ENCODE data around the gene DNAH2. TPM values are rescaled to one million over a fixed set of nuclear protein-coding genes. Genes with fewer than 3 reads are reported as not detected.

The DNAH2 gene
- total and polyA plus RNA-seq, 4 experiments from 2014 or later, result not detected

DNA sequence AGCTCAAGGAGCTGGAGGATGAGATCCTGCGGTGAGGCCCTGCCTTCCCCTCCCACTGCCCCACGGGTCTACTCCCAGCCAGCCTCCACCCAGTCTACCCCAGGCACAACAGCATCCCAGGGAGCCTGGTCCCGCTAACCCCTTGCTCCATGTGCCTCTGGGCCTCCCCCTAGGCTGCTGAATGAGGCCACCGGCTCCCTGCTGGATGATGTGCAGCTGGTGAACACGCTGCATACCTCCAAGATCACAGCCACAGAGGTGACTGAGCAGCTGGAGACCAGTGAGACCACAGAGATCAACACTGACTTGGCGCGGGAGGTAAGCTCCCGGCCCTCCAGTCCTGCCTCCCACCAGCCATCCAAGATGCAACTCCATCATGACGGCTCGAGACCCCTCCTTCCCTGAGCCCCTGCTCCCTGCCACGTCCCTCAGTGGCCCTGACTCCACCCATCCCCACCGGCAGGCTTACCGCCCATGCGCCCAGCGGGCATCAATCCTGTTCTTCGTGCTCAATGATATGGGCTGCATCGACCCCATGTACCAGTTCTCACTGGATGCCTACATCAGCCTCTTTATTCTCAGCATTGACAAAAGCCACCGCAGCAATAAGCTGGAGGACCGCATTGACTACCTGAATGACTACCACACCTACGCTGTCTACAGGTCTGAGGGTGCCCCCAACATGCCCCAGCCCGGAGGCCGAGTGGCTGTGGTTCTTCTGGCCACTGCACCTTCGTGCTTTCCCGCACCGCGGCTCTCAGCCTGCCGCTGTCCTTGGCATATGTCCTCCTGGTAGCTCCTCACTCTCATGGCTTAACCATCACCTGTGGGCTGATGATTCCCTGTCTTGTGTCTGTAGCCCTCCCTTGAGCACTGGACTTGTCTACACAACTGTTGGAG lies 101.5 kb downstream of the DNAH2 start:
- Mint-ChIP-seq H3K27ac (no peak overlapping the region), H3K4me3 (no peak overlapping the region)
- CTCF ChIA-PET (ENCODE audit: partially characterized antibody), result interaction anchor here (1.1 to 2.3 kb wide), 5 partner anchors 9 to 222 kb away, joined by 3 to 12 read pairs (median 4); no protein-coding TSS in a partner anchor

GRCh38 chr17:7820231-7820630 lies 102.7 kb downstream of the DNAH2 start:
- intact Hi-C loops (cut with micrococcal nuclease), result no loop called here
- Mint-ChIP-seq H3K36me3 (no peaks in the 10 kb centered on the region), H3K27me3 (no peaks in the 10 kb centered on the region), H3K4me1 (peaks cover 0 to 1% (median 0%) of the 10 kb centered on the region in 4 donors), H3K4me3 (no peak overlapping the region), H3K27ac (peak overlapping the region in 1 of 7 donors; percentile 7), H3K9me3 (no peaks in the 10 kb centered on the region)
- no peak overlapping the region for H3K27ac ChIP-seq (ENCODE audit: low read depth, low read length)
- H3K4me1 ChIP-seq (ENCODE audit: insufficient read depth, low read length), result no peaks in the 10 kb centered on the region
- no peak overlapping the region for H3K4me3 ChIP-seq (ENCODE audit: low read length in 2 of 2)
- ChIA-PET POLR2A (ENCODE audit: partially characterized antibody) (interaction anchor here (1.2 kb wide), 1 partner anchor 37 kb away, joined by 4 read pairs; the partner anchor contains the start of genes CYB5D1 and NAA38), CTCF (ENCODE audit: partially characterized antibody) (interaction anchor here (1.1 to 2.3 kb wide), 4 partner anchors 13 to 170 kb away, joined by 3 to 12 read pairs (median 4); no protein-coding TSS in a partner anchor)
- DNase-seq, result no peak
- no peaks in the 10 kb centered on the region for H3K9me3 ChIP-seq (ENCODE audit: control insufficient read depth in 1 of 2, low read length in 2 of 2)
- no peaks in the 10 kb centered on the region for H3K27me3 ChIP-seq (ENCODE audit: insufficient read depth, low read length)
- no peaks in the 10 kb centered on the region for H3K36me3 ChIP-seq (ENCODE audit: insufficient read depth, low read length)

More for the DNA sequence above, 101.5 kb downstream of the DNAH2 start:
- intact Hi-C loops (cut with micrococcal nuclease), result no loop called here
- H3K4me1 ChIP-seq (ENCODE audit: insufficient read depth, low read length), result no peaks in the 10 kb centered on the region
- H3K36me3 ChIP-seq (ENCODE audit: insufficient read depth, low read length), result no peaks in the 10 kb centered on the region
- POLR2A ChIA-PET (ENCODE audit: partially characterized antibody), result no interaction called here
- no peaks in the 10 kb centered on the region for H3K4me1 Mint-ChIP-seq
- H3K27ac ChIP-seq (ENCODE audit: low read depth, low read length), result no peak overlapping the region
- no peaks in the 10 kb centered on the region for H3K9me3 Mint-ChIP-seq
- no peaks in the 10 kb centered on the region for H3K9me3 ChIP-seq (ENCODE audit: control insufficient read depth in 1 of 2, low read length in 2 of 2)
- no peak overlapping the region for H3K4me3 ChIP-seq (ENCODE audit: low read length in 2 of 2)
- no peaks in the 10 kb centered on the region for H3K36me3 Mint-ChIP-seq
- no peak for DNase-seq
- H3K27me3 ChIP-seq (ENCODE audit: insufficient read depth, low read length), result no peaks in the 10 kb centered on the region
- H3K27me3 Mint-ChIP-seq, result no peaks in the 10 kb centered on the region

DNA sequence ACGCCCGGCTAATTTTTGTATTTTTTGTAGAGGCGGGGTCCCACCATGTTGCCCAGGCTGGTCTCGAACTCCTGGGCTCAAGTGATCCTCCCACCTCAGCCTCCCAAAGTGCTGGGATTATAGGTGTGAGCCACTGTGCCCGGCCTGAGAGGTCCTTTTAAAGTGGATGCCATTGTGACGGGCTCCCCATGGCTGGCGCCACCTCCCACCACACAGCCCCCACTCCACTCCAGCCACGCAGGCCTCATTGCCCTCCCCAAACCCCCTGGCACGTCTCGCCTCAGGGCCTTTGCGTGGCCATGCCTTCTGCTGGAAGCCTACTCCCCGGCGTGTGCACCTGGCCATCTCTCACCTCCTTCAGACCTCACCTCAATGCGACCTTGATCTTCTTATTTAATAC lies 104.6 kb downstream of the DNAH2 start:
- H3K27me3 ChIP-seq (ENCODE audit: insufficient read depth, low read length), result no peaks in the 10 kb centered on the region
- H3K9me3 ChIP-seq (ENCODE audit: control insufficient read depth in 1 of 2, low read length in 2 of 2), result no peaks in the 10 kb centered on the region
- H3K27ac ChIP-seq (ENCODE audit: low read depth, low read length), result no peak overlapping the region
- peaks cover 0 to 3% (median 0%) of the 10 kb centered on the region in 4 donors for H3K4me1 Mint-ChIP-seq
- ChIA-PET CTCF (ENCODE audit: partially characterized antibody) (interaction anchor here (0.6 to 1.9 kb wide), 5 partner anchors 20 to 168 kb away, joined by 4 to 10 read pairs (median 4); no protein-coding TSS in a partner anchor), POLR2A (ENCODE audit: partially characterized antibody) (interaction anchor here (1.6 to 2.0 kb wide), 2 partner anchors 28 to 35 kb away, joined by 5 to 6 read pairs; partner anchors contain the start of gene NAA38)
- no peaks in the 10 kb centered on the region for H3K4me1 ChIP-seq (ENCODE audit: insufficient read depth, low read length)
- intact Hi-C loops (cut with micrococcal nuclease), result loop anchor here (1.0 kb wide), 6 partner anchors 12 to 235 kb away; partner anchors contain the start of gene KDM6B
- H3K4me3 ChIP-seq (ENCODE audit: low read length in 2 of 2), result no peak overlapping the region
- H3K36me3 ChIP-seq (ENCODE audit: insufficient read depth, low read length), result no peaks in the 10 kb centered on the region
- H3K27ac Mint-ChIP-seq, result no peak overlapping the region
- H3K27me3 Mint-ChIP-seq, result no peaks in the 10 kb centered on the region
- no peaks in the 10 kb centered on the region for H3K36me3 Mint-ChIP-seq
- no peaks in the 10 kb centered on the region for H3K9me3 Mint-ChIP-seq
- no peak overlapping the region for H3K4me3 Mint-ChIP-seq
- no peak for DNase-seq

DNA sequence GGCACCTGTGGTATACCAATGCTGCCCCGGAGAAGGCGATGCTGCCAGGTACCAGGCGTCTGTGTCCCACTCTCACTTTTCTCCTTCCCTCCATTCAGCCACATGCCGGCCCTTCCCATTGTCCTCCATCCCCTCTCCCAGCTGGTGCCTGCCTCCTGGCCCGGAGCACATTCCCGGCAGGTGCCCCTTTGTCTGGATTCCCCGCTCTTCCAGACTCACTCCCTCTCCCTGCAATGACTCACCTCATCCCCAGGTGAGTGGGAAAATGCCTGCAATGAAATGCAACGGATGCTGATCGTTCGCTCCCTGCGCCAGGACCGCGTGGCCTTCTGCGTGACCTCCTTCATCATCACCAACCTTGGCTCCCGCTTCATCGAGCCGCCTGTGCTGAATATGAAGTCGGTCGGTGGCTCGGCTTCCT lies 106.0 kb downstream of the DNAH2 start:
- peak overlapping the region in 1 of 7 donors; percentile 23 for H3K27ac Mint-ChIP-seq
- Histone ChIP-seq H3K9me3 (ENCODE audit: control insufficient read depth in 1 of 2, low read length in 2 of 2) (no peaks in the 10 kb centered on the region), H3K27me3 (ENCODE audit: insufficient read depth, low read length) (no peaks in the 10 kb centered on the region), H3K27ac (ENCODE audit: low read depth, low read length) (no peak overlapping the region), H3K4me3 (ENCODE audit: low read length in 2 of 2) (no peak overlapping the region), H3K36me3 (ENCODE audit: insufficient read depth, low read length) (no peaks in the 10 kb centered on the region), H3K4me1 (ENCODE audit: insufficient read depth, low read length) (no peaks in the 10 kb centered on the region)
- no peaks in the 10 kb centered on the region for H3K9me3 Mint-ChIP-seq
- ChIA-PET POLR2A (ENCODE audit: partially characterized antibody) (interaction anchor here (1.0 to 1.6 kb wide), 2 partner anchors 11 to 34 kb away, joined by 3 to 6 read pairs; partner anchors contain the start of gene NAA38), CTCF (ENCODE audit: partially characterized antibody) (interaction anchor here (0.6 to 1.6 kb wide), 22 partner anchors 8 to 507 kb away, joined by 3 to 8 read pairs (median 4); no protein-coding TSS in a partner anchor)
- H3K4me1 Mint-ChIP-seq, result peaks cover 0 to 3% (median 0%) of the 10 kb centered on the region in 4 donors
- intact Hi-C loops (cut with micrococcal nuclease), result no loop called here
- H3K36me3 Mint-ChIP-seq, result no peaks in the 10 kb centered on the region
- no peak overlapping the region for H3K4me3 Mint-ChIP-seq
- no peaks in the 10 kb centered on the region for H3K27me3 Mint-ChIP-seq
- no peak for DNase-seq

DNA sequence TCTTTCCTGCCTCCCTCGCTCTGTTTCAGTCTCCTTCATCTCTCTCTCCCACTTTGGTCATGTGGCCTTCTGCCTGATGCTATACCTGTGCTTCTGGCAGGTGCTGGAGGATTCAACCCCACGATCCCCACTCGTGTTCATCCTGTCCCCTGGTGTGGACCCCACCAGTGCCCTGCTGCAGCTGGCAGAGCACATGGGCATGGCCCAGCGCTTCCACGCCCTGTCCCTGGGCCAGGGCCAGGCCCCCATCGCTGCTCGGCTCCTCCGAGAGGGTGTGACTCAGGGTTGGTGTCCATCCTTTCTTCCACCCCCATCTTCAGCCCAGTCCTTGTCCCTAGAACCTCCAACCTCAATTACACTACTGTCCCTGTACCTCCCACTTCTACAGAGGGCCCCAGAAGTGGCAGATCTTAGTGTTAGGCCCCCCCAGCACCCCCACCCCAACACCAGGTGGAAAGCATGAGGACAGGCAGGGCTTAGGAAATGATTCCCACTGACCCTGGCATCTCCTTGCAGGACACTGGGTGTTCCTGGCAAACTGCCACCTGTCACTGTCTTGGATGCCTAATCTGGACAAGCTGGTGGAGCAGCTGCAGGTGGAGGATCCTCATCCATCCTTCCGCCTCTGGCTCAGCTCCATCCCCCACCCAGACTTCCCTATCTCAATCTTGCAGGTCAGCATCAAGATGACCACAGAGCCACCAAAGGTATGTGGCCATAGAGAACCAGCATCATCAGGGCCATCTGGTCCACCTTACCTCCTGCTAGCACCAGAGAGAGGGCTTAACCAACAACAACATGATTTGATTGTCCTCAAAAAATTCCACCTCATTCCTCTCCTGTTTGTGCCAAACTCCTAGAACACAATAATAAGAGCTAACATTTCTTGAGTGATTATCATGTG lies 106.7 kb downstream of the DNAH2 start:
- H3K27ac Mint-ChIP-seq, result no peak overlapping the region
- no peak for DNase-seq
- Histone ChIP-seq H3K4me3 (ENCODE audit: low read length in 2 of 2) (no peak overlapping the region), H3K36me3 (ENCODE audit: insufficient read depth, low read length) (no peaks in the 10 kb centered on the region), H3K27ac (ENCODE audit: low read depth, low read length) (no peak overlapping the region), H3K27me3 (ENCODE audit: insufficient read depth, low read length) (no peaks in the 10 kb centered on the region), H3K9me3 (ENCODE audit: control insufficient read depth in 1 of 2, low read length in 2 of 2) (no peaks in the 10 kb centered on the region), H3K4me1 (ENCODE audit: insufficient read depth, low read length) (no peaks in the 10 kb centered on the region)
- no peak overlapping the region for H3K4me3 Mint-ChIP-seq
- ChIA-PET POLR2A (ENCODE audit: partially characterized antibody) (interaction anchor here (1.4 to 1.7 kb wide), 2 partner anchors 11 to 33 kb away, joined by 4 to 8 read pairs; partner anchors contain the start of genes CYB5D1, KDM6B and NAA38), CTCF (ENCODE audit: partially characterized antibody) (interaction anchor here (0.9 to 4.0 kb wide), 13 partner anchors 9 to 234 kb away, joined by 3 to 19 read pairs (median 4); partner anchors contain the start of gene NAA38)
- peaks cover 0 to 1% of the 10 kb centered on the region in 2 donors for H3K27me3 Mint-ChIP-seq
- H3K9me3 Mint-ChIP-seq, result no peaks in the 10 kb centered on the region
- no peaks in the 10 kb centered on the region for H3K36me3 Mint-ChIP-seq
- intact Hi-C loops (cut with micrococcal nuclease), result no loop called here
- H3K4me1 Mint-ChIP-seq, result peaks cover 0 to 3% (median 0%) of the 10 kb centered on the region in 4 donors

GRCh38 chr17:7825206-7825990 lies 107.9 kb downstream of the DNAH2 start:
- Mint-ChIP-seq H3K4me1 (peaks cover 0 to 3% (median 0%) of the 10 kb centered on the region in 4 donors), H3K27ac (no peak overlapping the region), H3K27me3 (peaks cover 0 to 1% of the 10 kb centered on the region in 2 donors), H3K36me3 (no peaks in the 10 kb centered on the region), H3K9me3 (no peaks in the 10 kb centered on the region), H3K4me3 (no peak overlapping the region)
- Histone ChIP-seq H3K4me3 (ENCODE audit: low read length in 2 of 2) (no peak overlapping the region), H3K4me1 (ENCODE audit: insufficient read depth, low read length) (no peaks in the 10 kb centered on the region), H3K36me3 (ENCODE audit: insufficient read depth, low read length) (no peaks in the 10 kb centered on the region), H3K9me3 (ENCODE audit: control insufficient read depth in 1 of 2, low read length in 2 of 2) (no peaks in the 10 kb centered on the region), H3K27ac (ENCODE audit: low read depth, low read length) (no peak overlapping the region), H3K27me3 (ENCODE audit: insufficient read depth, low read length) (no peaks in the 10 kb centered on the region)
- intact Hi-C loops (cut with micrococcal nuclease), result no loop called here
- CTCF ChIA-PET (ENCODE audit: partially characterized antibody), result interaction anchor here (0.9 to 4.0 kb wide), 12 partner anchors 8 to 232 kb away, joined by 3 to 19 read pairs (median 4); partner anchors contain the start of genes NAA38 and TP53
- DNase-seq, result no peak
- POLR2A ChIA-PET (ENCODE audit: partially characterized antibody), result interaction anchor here (0.7 to 1.7 kb wide), 3 partner anchors 9 to 32 kb away, joined by 4 to 8 read pairs (median 4); partner anchors contain the start of genes CYB5D1, KDM6B and NAA38
